ENCODE results near the gene ZNF574.

DNA sequence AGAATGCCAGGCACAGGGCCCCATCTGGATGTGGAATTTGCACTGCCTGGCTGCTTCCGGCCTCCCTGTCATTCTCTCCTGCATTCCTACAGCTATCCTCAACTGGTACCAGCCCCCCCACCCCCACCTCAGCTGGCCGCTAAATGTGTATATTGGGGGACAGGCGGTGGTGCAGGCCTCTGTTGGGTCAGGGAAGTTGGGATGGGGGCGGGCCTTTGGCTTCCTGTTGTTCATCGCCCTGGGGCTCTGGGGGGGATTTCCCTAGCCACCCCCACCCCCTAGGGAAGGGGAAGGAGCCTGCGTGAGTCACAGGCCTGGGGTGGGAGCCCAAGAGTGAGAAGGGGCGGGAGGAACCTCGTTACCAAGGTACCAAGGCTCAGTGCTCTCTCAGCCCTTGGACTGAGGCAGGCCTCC lies 45.7 kb downstream of the ZNF574 start:
- no peak for TF ChIP-seq ZNF565 (CRISPR knock-in tag; conservative IDR thresholded peaks at IDR 0.05; ENCODE audit: low read depth)
- TF ChIP-seq CREB5 (CRISPR knock-in tag; IDR thresholded peaks at IDR 0.05; ENCODE audit: low read depth), result no peak
- no peak for TF ChIP-seq ISL1 (CRISPR knock-in tag; IDR thresholded peaks at IDR 0.05)
- no peak for TF ChIP-seq SNAI2 (CRISPR knock-in tag; IDR thresholded peaks at IDR 0.05)
- no peak for TF ChIP-seq ARNTL (CRISPR knock-in tag; IDR thresholded peaks at IDR 0.05; ENCODE audit: borderline replicate concordance, low read depth)
- TF ChIP-seq ZFP3 (CRISPR knock-in tag; IDR thresholded peaks at IDR 0.05), result no peak

Measured in SK-N-SH treated with all-trans-retinoic acid at 6 μM for 48 hours (cell line).